ENCODE data around the gene TLK1. TPM values are rescaled to one million over a fixed set of nuclear protein-coding genes. Genes with fewer than 3 reads are reported as not detected.

The TLK1 gene
- total RNA-seq, 1 experiment from 2014 or later, result 101 TPM

- no peak overlapping the region for H3K27ac ChIP-seq
- H3K27me3 ChIP-seq (ENCODE audit: insufficient read depth, low read depth), result no peaks in the 10 kb centered on the region
- H4K20me1 ChIP-seq (ENCODE audit: insufficient read depth), result peaks cover 100% of the 10 kb centered on the region
- TF ChIP-seq, protein P1, sequence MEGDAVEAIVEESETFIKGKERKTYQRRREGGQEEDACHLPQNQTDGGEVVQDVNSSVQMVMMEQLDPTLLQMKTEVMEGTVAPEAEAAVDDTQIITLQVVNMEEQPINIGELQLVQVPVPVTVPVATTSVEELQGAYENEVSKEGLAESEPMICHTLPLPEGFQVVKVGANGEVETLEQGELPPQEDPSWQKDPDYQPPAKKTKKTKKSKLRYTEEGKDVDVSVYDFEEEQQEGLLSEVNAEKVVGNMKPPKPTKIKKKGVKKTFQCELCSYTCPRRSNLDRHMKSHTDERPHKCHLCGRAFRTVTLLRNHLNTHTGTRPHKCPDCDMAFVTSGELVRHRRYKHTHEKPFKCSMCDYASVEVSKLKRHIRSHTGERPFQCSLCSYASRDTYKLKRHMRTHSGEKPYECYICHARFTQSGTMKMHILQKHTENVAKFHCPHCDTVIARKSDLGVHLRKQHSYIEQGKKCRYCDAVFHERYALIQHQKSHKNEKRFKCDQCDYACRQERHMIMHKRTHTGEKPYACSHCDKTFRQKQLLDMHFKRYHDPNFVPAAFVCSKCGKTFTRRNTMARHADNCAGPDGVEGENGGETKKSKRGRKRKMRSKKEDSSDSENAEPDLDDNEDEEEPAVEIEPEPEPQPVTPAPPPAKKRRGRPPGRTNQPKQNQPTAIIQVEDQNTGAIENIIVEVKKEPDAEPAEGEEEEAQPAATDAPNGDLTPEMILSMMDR (conservative IDR thresholded peaks at IDR 0.05), result no peak
- no peak for TF ChIP-seq EZH2 (IDR thresholded peaks at IDR 0.05; ENCODE audit: low read depth)
- no peak for DNase-seq
- no peak overlapping the region for H3K4me2 ChIP-seq
- intact Hi-C loops (cut with micrococcal nuclease; ENCODE audit: unreplicated experiment), result no loop called here
- POLR2A ChIA-PET (ENCODE audit: unreplicated experiment), result no interaction called here
- no TSS peak for BruUV-seq (replicated peaks)
- no peak overlapping the region for H3K4me3 ChIP-seq
- CTCF ChIA-PET, result no interaction called here
- H2AFZ ChIP-seq, result no peak overlapping the region
- H3K9me2 ChIP-seq (ENCODE audit: insufficient read depth), result no peaks in the 10 kb centered on the region
- no peaks in the 10 kb centered on the region for H3K4me1 ChIP-seq (replicated peaks; ENCODE audit: insufficient read depth)
- H3K36me3 ChIP-seq (ENCODE audit: low read depth), result peaks cover 46% of the 10 kb centered on the region
- peaks cover 42% of the 10 kb centered on the region for H3F3A ChIP-seq (ENCODE audit: insufficient read depth, low read depth)
- peaks cover 100% of the 10 kb centered on the region for H3K79me2 ChIP-seq (ENCODE audit: low read depth)
- no peaks in the 10 kb centered on the region for H3K9me3 ChIP-seq (ENCODE audit: insufficient read depth, low read depth)
These were observed 218.1 kb downstream of the TLK1 start for GRCh38 chr2:170942615-170943014.

Other genes starting within 250 kb of the TLK1 start
- gene GORASP2, start 231.6 kb downstream of the TLK1 start, total RNA-seq (2021), result 74.7 and 110 TPM in 2 replicates

Measured in PC-9 (cell line).